SK-N-MC (cell line): ENCODE measurements around the gene CDCA7.

Experiments used
- DNase-seq: peaks from one replicate; pipeline ENCODE4 v3.0.0-alpha.2; 2011; ENCODE audit warnings: low read depth, low spot score
- H3K27ac ChIP-seq: fragments of 200-600 bp; sonication (generic); 2 replicates; pipeline ENCODE4 v1.5.1; 2016; ENCODE audit warnings: mixed run types
- H3K36me3 ChIP-seq: fragments of 200-600 bp; sonication (generic); 2 replicates; pipeline ENCODE4 v1.6.1; 2017; ENCODE audit warnings: antibody characterized with exemption, low read length, mixed read lengths; ENCODE audit not compliant: insufficient read depth
- H3K4me3 ChIP-seq: fragments of 200-600 bp; sonication (generic); 2 replicates; pipeline ENCODE4 v1.5.1; 2016
- H3K9ac ChIP-seq: fragments of 200-600 bp; sonication (generic); 2 replicates; pipeline ENCODE4 v1.8.0; 2017; ENCODE audit warnings: mixed run types, mixed read lengths; ENCODE audit not compliant: insufficient read length
- H3K9me3 ChIP-seq: fragments of 200-600 bp; sonication (generic); 2 replicates; pipeline ENCODE4 v1.6.1; 2017; ENCODE audit warnings: low read depth, mild to moderate bottlenecking, antibody characterized with exemption, low read length, moderate library complexity, mixed read lengths
- EZH2 ChIP-seq: fragments of 200-600 bp; sonication (generic); IDR thresholded peaks from one replicate; pipeline ENCODE4 v1.6.1; 2017; ENCODE audit warnings: antibody characterized with exemption
- FOXP2 ChIP-seq: optimal IDR thresholded peaks from 2 replicates; pipeline ENCODE3; 2011; ENCODE audit warnings: mild to moderate bottlenecking, moderate library complexity; ENCODE audit not compliant: insufficient read depth; ENCODE audit errors: extremely low read length, control extremely low read depth
- POLR2AphosphoS5 ChIP-seq: IDR thresholded peaks from 2 replicates; pipeline ENCODE4 v1.6.1; 2012; ENCODE audit warnings: mild to moderate bottlenecking, low read depth, low read length, borderline replicate concordance

CDCA7 gene

DNA sequence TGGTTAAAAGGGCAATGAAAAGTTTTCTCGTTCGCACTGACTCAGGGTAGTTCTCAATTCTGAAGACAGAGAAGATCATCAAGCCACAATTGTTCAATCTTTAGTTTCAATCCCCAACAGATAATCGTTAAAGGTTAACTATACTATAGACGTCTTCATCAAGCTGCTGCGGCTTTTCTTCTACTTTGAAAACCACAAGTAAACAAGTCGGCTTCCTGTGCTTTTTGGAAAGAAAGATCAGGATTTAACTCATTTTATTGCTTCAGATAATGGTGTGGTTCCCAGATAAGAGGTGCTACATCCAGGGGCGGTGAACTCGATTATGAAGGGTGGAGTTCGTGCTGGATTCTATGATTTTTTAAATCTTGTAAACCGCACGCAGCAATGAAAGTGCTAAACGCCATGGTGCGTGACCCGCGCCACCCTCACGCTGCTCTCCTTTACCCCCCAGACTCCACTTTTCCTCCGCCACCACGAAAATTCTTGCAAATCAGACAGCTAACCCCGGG is 545 bp upstream of the CDCA7 start:
- peak overlapping the region; percentile 98 for H3K4me3 ChIP-seq
- H3K9ac ChIP-seq: peak overlapping the region; percentile 98
- no peaks in the 10 kb centered on the region for H3K9me3 ChIP-seq
- peaks cover 21% of the 10 kb centered on the region for H3K36me3 ChIP-seq
- peak overlapping the region; percentile 98 for H3K27ac ChIP-seq
- DNase-seq: peak; percentile 28
- TF ChIP-seq EZH2: no peak
- TF ChIP-seq POLR2AphosphoS5: peak; percentile 51; the same call in 1 of the 2 replicates

DNA sequence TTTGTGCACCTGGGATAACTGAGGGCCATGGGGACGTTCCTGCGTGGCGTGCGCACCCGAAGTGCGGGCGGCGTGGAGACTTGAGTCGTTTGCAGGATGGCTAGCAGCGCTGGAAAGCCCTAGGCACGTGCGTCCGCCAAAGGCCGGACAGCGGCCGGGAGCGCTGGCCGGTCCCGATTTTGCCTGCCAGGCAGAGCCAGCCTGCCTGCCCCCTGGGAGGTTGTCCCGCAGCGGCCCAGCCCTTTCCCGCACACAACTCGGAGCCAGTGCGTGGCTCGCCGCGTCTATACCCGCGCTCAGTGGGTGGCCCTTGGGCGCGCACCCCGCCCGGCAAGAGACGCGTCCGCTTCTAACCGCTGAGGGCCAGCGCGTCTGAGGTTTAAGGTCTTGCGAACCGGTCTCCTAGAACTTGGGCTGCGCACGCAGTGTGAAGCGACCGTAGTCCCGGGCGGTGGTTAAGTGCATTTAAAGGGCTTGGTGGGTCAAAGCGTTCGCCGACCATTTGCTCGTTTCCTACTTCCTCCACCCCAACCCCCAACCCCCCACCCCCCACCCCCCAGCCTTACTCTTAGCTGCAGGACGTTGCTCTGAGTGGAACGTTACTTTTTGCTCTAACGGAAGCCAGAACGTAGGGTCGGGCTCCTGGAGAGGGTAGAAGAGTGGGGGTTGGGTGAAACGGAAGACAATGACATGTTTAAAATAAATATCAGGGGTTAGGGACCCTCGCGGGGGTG is 627 bp downstream of the CDCA7 start:
- Histone ChIP-seq H3K9me3 (no peaks in the 10 kb centered on the region), H3K27ac (peak overlapping the region; percentile 98), H3K36me3 (peaks cover 33% of the 10 kb centered on the region), H3K4me3 (peak overlapping the region; percentile 98), H3K9ac (peak overlapping the region; percentile 98)
- TF ChIP-seq FOXP2 (no peak), POLR2AphosphoS5 (peak; percentile 20; the same call in 1 of the 2 replicates), EZH2 (no peak)
- no peak for DNase-seq

DNA sequence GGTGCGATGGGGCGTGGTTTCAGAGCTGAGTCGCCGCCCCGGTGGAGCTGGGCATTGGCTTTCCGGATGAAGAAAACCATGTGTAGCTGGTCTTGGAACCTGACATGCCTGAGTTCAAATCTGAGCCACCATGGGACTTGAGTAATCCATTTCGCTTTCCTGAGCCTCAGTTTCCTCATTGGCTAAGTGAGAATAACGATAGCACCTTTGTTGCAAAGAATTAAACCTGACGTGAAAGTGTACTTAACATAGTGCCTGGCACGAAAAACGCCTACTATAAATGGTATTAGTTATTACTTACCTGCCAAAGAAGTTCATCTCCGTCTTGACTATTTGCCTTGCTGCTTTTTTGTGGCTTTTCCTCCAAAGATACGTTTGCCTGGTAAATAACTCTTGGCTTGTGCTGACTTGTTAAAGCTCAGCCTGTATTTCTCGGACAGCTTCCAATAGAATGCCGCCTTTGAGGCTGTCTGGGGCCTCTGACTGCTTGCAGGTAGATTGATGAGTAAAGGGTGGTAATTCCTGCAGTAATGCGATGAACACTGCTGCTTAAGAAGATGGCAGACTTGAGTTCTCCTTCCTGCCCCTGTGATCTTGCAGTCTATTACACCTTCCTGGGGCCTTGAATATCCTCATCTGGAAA is 1.3 kb downstream of the CDCA7 start:
- DNase-seq: no peak
- TF ChIP-seq FOXP2 (no peak), EZH2 (no peak), POLR2AphosphoS5 (no peak)
- H3K9me3 ChIP-seq: no peaks in the 10 kb centered on the region
- H3K36me3 ChIP-seq: peaks cover 40% of the 10 kb centered on the region
- H3K4me3 ChIP-seq: peak overlapping the region; percentile 98
- H3K27ac ChIP-seq: no peak overlapping the region
- peak overlapping the region; percentile 78 for H3K9ac ChIP-seq

DNA sequence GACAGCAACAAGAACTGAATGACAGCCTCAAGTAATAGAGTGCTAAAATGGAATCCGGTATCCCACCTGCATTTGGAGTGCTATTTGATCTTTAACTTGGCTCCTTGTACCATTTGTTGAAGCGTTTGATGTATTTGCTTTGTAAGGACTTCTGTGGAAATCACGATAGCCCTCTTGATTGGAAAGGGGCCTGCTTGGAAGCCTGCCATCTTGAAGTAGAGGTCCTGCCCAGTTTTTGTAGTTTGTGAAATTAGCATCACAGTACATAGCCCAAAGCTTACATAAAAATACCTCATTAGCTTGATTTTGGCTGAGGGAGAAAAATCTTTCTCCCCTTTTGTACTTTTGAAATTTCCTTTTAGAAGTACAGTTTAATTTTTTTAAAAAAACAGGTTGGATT is 2.7 kb downstream of the CDCA7 start:
- Histone ChIP-seq H3K9ac (peak overlapping the region; percentile 56), H3K36me3 (peaks cover 48% of the 10 kb centered on the region), H3K9me3 (no peaks in the 10 kb centered on the region), H3K4me3 (peak overlapping the region; percentile 98), H3K27ac (peak overlapping the region; percentile 23; the same call in 1 of the 2 replicates)
- no peak for DNase-seq
- TF ChIP-seq FOXP2: no peak
- TF ChIP-seq EZH2: no peak
- no peak for TF ChIP-seq POLR2AphosphoS5

DNA sequence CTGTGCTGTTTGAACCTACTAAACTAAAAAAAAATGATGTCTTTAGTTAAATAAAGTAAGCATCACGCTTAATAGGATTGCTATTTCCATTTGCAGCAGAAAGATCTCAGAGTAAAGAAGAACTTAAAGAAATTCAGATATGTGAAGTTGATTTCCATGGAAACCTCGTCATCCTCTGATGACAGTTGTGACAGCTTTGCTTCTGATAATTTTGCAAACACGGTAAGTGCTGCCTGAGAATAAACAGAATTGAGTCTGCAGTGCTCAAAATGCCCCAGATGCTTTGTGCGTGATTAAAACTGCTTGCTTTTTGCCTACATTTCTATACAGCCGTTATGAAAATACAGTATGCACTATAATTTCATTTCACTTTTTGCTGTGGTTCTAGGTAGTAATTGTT is 3.9 kb downstream of the CDCA7 start:
- DNase-seq: no peak
- H3K9me3 ChIP-seq: no peaks in the 10 kb centered on the region
- H3K4me3 ChIP-seq: peak overlapping the region; percentile 11; the same call in 1 of the 2 replicates
- H3K36me3 ChIP-seq: peaks cover 61% of the 10 kb centered on the region
- no peak for TF ChIP-seq EZH2
- TF ChIP-seq POLR2AphosphoS5: no peak
- TF ChIP-seq FOXP2: no peak
- no peak overlapping the region for H3K9ac ChIP-seq
- no peak overlapping the region; the same call in 1 of the 2 replicates for H3K27ac ChIP-seq

DNA sequence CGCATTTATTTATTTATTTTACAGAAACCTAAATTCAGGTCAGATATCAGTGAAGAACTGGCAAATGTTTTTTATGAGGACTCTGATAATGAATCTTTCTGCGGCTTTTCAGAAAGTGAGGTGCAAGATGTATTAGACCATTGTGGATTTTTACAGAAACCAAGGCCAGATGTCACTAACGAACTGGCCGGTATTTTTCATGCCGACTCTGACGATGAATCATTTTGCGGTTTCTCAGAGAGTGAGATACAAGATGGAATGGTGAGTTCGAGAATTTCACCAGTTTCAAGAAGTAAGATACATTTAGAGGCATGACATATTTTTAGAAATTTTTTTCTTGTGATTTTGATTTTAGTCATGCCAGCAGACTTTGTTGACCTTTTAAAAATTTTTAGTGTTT is 4.6 kb downstream of the CDCA7 start:
- peaks cover 67% of the 10 kb centered on the region for H3K36me3 ChIP-seq
- TF ChIP-seq EZH2 (no peak), FOXP2 (no peak), POLR2AphosphoS5 (no peak)
- peak overlapping the region; percentile 61 for H3K27ac ChIP-seq
- H3K9me3 ChIP-seq: no peaks in the 10 kb centered on the region
- no peak overlapping the region for H3K4me3 ChIP-seq
- no peak for DNase-seq
- H3K9ac ChIP-seq: no peak overlapping the region

DNA sequence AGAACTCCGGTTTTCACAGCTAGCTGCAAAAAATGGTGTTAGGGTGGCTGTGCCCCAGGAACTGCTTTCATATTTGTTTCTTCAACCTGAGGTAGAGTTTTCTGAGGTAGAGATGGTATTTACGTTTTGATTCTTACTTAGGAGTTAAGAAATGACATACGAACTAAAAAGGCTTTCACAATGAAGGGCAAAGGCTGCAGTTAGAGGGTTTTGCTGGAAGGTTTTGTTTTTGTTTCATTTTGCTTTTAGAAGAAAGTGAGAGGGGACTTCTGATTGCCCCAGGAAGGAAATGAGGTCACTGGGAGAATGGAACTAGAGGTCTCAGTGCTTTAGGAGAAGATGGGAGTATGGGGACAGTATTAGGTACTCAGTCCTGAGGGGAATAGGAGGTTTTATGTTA is 15.5 kb downstream of the CDCA7 start:
- H3K9me3 ChIP-seq: no peaks in the 10 kb centered on the region
- no peak for DNase-seq
- H3K27ac ChIP-seq: no peak overlapping the region
- no peak overlapping the region for H3K9ac ChIP-seq
- TF ChIP-seq EZH2 (no peak), FOXP2 (no peak), POLR2AphosphoS5 (no peak)
- no peak overlapping the region for H3K4me3 ChIP-seq
- H3K36me3 ChIP-seq: peaks cover 92% of the 10 kb centered on the region

DNA sequence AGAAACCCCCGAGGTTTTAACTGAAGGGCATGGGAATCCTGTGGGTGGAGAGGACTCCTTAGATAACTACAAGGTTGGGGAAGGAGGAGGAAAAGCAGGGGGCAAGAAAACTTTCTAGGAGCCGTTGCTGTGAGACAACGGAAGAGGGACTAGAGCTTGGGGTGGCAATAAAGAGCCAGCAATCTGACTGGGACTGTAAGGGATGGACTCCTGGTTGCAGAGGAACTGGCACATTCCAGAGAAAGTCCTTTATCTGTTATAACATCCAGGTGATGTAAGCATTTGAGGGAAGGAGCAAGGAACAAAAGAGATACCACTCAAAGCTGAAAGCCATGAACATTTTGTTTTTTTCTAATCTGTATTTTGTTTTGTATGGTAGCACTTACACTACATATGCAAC is 16.4 kb downstream of the CDCA7 start:
- Histone ChIP-seq H3K36me3 (peaks cover 90% of the 10 kb centered on the region), H3K27ac (no peak overlapping the region), H3K9ac (no peak overlapping the region), H3K4me3 (no peak overlapping the region), H3K9me3 (no peaks in the 10 kb centered on the region)
- no peak for DNase-seq
- TF ChIP-seq POLR2AphosphoS5 (no peak), FOXP2 (no peak), EZH2 (no peak)
